SK-N-MC (cell line): Measurements from ENCODE around the gene WDR83.

Experiments
- EZH2 ChIP-seq: fragments of 200-600 bp; sonication (generic); IDR thresholded peaks from one replicate; pipeline ENCODE4 v1.6.1; 2017; ENCODE audit warnings: antibody characterized with exemption
- POLR2AphosphoS5 ChIP-seq: IDR thresholded peaks from 2 replicates; pipeline ENCODE4 v1.6.1; 2012; ENCODE audit warnings: mild to moderate bottlenecking, low read depth, low read length, borderline replicate concordance

DNA sequence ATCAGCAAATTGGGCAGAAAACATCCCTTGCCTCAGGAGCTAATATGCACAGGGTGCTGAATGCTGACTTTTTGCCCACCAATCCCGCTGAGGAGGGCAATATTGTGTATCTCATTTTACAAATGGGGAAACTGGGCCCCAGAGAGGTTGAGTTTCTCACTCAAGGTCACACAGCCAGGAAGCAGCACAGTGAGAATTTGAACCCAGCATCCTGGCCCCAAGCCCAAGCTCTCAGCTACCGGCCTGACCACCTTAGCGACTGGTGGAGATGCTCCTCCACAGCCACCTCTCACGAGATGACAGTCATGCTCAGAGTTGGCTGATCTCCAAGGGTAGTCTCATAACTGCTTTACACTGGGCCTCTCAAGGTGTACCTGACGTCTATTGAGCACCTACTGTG lies 26.4 kb downstream of the WDR83 start:
- TF ChIP-seq POLR2AphosphoS5 (no peak), EZH2 (no peak)
